HG03066 (cell line): ENCODE data around the gene AQP5.

Source experiments
- ATAC-seq: cut with Tn5 transposase; IDR thresholded peaks from one replicate; pipeline ENCODE4 v1.9.1; 2021; ENCODE audit warnings: low read depth; ENCODE audit not compliant: unreplicated experiment

The AQP5 gene

GRCh38 chr12:50006754-50007442 lies 45.2 kb downstream of the AQP5 start:
- ATAC-seq = no peak

- no peak for ATAC-seq
Measured at GRCh38 chr12:50013361-50014147, 51.9 kb downstream of the AQP5 start.

GRCh38 chr12:50014342-50014741 lies 52.7 kb downstream of the AQP5 start:
- no peak for ATAC-seq
